T-helper 2 cell (primary cell): Measurements from ENCODE around the gene ZNF771.
A peak's percentile ranks its signal among the peaks of the same experiment; 100 is the strongest.

Source experiments
- DNase-seq, 5 experiments: peaks; one replicate each; pipeline versions ENCODE4 v3.0.0 to v3.0.0-alpha.2; 2012 to 2022

ZNF771 gene

DNA sequence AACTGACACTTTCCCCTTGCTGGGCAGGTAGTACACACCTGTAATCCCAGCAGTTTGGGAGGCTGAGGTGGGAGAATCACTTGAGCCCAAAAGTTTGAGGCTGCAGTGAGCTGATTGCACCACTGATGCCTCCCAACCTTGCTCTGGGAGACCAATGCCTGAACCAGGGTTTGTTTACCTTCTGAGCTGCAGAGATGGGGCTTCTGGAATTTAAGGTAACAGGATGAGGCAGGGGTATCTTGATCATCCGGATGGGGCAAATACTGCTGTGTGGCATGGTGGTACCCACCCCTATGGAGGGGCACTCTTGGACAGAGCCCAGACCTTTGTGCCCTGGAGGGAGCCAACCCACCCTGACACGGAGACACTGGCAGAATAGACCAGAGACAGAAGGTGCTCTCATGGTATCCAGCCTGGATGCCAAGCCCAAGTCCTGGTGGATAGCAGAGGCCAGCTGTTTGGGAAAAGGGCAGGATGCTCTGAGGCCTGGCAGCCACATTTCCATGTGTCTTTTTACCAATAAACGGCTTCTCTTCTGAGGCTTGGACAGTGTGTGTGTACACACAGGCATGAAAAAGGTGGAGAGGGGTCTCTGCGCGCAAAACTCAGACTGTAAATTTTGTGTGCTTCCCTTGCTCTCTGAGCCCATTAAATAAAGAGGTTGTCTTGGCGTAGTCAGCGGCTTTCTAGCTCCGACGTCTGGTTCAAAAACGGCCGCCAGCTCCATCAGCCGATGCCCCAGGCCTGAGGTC, 7.8 kb upstream of the ZNF771 start:
- DNase-seq = no peak

- DNase-seq = no peak
Observed at GRCh38 chr16:30401768-30402425, 5.5 kb upstream of the ZNF771 start.

DNA sequence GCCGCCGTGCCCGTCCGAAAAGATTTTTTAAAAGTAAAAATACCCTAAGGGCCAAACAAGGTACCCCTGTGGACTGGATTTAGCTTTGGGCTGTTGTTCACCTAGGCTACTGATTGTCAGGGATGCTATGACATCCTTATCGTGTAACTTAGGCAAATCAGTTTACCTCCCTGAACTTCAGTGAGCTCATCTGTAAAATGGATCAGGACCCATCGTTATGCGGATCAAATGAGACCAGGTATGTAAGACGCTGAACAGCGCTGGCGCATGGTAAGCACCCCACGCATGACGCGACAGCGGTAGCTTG, 658 bp upstream of the ZNF771 start:
- no peak for DNase-seq

DNA sequence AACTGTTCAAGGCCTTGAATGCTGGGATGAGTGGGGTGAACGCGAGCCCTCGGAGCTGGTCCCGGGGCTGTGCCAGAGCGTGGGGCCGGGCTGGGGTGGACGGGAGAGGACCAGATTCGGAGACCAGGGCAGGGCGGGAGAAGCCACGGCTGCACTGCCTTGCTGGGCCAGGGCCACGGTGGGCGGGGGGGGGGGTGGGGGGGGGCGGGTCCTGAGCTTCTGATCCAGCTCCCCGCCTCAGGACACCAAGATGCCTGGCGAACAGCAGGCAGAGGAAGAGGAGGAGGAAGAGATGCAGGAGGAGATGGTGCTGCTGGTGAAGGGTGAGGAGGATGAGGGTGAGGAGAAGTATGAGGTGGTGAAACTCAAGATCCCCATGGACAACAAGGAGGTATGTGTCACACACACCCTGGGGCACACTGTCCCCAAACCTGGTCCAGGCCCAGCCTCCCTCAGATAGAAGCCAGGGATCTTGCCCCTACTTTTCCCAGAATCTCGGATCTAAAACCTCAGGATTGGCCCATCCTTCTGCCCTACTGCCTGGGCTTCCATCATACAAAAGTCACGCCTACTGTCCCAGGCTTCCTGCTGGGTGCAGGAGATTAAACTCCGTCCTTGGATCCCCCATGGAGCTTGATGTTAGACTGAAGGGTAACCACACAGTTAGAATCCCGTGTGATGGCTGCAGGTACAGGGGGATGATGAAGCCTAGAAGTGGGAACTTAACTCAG, 563 bp downstream of the ZNF771 start:
- DNase-seq = no peak

GRCh38 chr16:30409125-30410060, 2.0 kb downstream of the ZNF771 start:
- DNase-seq = peak; percentile 80 to 93 (median 87)

DNA sequence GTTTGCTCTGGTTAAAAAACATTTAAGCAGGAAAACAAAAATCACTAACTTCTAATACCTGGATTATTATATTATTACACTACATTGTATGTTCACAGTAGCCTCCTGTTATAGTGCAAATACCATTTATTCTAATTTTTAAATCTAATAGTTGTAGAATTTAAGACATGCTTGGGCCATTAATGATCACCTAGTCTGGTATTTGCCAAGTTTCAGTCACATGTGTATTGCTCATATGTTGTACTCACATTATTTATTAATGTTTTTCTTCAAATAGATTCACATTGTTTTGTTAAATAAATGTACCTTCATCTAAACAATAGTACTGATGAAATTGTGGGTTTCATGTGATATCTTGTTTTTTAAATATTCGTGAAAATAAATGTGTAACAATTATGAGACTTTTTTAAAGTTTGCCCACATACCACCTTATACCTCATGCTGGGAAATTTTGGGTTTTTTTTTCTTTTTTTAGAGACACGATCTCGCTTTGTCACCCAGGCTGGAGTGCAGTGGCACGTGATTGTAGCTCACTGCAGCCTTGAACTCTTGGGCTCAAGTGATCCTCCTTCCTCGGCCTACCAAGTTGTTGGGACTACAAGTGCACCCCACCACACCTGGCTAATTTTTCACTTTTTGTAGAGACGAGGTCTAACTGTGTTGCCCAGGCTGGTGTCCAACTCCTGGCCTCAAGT, 5.9 kb downstream of the ZNF771 start:
- DNase-seq = no peak

GRCh38 chr16:30414159-30414558, 6.8 kb downstream of the ZNF771 start:
- no peak for DNase-seq

- DNase-seq = no peak
Observed at GRCh38 chr16:30416047-30416603, 8.7 kb downstream of the ZNF771 start.

DNA sequence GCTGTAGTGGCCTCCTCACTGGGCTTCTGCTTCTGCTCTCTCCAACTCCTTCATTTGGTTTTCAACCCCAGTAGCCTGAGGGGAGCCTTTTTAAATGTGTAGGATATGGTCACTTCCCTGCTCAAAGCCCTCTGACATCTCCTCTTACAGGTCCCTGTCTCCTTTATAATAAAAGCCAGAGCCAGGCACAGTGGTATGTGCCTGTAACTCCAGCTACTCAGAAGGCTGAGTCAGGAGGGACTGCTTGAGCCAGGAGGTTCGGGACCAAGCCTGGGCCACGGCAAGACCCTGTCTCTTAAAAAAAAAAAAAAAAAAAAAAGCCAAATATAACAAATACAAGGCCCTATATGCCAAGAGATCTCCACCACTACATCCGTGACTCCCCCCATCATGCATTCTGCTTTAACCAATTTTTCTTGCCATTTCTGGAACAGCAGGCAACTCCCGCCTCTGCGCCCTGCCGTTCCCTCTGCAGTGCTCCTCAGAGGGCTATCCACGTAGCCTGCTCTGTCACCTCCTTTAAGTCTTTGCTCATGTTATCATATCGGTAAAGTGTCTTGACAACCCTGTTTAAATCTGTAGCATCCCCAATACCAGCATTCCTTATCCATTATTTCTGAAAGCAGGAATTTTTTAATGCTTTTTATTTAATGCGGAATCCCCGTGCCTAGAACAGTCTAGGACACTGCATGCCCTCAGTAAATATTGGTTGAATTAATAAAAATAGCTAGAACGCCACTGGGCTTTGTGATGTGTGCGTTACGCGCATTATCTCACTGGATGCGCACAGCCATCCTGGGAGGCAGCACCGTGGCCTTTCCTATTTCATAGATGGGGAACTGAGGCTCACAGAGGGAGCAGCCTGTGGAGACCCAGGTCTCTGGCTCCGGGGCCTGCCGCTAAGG, 9.5 kb downstream of the ZNF771 start:
- DNase-seq = no peak

- peak; percentile 68 to 98 (median 83) for DNase-seq
Observed at GRCh38 chr16:30417529-30418349, 10.3 kb downstream of the ZNF771 start.

DNA sequence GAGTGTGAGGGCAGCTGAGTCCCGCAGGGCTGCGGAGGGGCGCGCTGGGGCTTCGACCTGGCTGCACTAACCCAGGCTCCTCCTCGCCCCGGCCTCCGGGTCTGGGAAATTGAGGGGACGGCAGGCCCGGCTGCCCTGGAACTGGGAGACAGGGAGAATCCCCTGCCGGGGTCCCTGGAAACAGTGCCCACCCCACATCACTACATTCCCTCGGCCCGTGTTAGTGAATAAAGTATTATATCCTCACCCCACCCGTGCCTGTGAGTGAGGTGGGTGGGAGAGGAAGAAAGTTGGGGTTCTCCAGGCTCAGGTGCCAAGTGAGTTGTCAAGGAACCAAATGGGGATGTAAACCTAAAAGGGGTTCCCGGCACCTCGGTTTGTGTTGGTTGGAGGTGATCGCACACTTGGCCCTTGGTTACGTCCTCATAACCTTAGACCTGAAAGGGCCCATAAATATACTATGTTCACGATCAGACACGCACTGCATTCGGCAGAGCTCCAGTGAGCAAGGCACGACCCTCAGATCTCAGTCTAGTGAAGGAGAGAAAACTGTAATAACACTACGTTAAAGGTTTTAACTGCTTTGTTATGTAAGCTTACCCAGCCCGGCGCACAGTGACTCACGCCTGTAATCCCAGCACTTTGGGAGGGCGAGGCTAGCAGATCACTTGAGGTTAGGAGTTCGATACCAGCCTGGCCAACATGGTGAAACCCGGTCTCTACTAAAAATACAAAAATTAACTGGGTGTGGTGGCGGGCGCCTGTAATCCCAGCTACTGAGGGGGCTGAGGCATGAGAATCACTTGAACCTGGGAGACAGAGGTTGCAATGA, 11.2 kb downstream of the ZNF771 start:
- no peak for DNase-seq

- no peak for DNase-seq
Observed at GRCh38 chr16:30421010-30421409, 13.6 kb downstream of the ZNF771 start.

DNA sequence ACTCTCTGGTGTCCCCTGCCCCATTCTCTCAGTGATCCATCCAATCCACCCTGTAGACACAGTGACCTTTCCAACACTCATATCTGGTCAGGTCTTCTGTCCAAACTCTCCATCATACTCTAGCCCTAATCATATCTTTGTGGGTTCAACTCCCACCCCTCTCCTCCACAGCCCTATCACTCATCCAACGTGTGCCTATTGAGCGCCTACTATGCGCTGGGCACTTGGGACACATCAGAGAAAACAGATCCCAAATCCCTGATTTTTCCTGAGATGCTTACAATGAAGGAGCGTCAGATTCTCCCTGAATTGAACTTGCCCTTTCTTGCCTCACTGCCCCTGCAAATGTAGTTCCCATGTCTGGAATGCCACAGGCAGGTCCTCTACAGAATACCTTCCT, 20.6 kb downstream of the ZNF771 start:
- DNase-seq = no peak

DNA sequence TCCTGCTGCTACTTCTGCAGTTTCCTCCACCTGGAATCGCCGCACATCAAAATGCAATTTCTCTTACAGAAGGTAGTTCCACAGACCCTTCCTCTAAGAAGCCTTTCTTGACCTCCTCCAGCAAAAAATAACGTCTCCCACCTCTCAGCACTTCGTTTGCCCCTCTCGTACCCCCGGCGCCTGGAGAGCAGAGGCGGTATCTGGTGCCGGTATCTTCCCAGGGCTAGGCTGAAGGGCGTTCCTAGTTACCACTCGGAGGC, 21.9 kb downstream of the ZNF771 start:
- DNase-seq = no peak

- DNase-seq = peak; percentile 82 to 100 (median 94)
Observed at GRCh38 chr16:30429678-30430427, 22.4 kb downstream of the ZNF771 start, which contains the start of gene DCTPP1. DCTPP1 (minus strand) TSS chr16:30430030; CDS start chr16:30429980, 50 bp downstream.

GRCh38 chr16:30430428-30430970, 23.1 kb downstream of the ZNF771 start:
- DNase-seq = no peak

- peak in 2 of 5 experiments; percentile 54 to 66 for DNase-seq
Observed at GRCh38 chr16:30434852-30435251, 27.4 kb downstream of the ZNF771 start.

- no peak for DNase-seq
Observed at GRCh38 chr16:30437511-30438046, 30.2 kb downstream of the ZNF771 start.
